Kidney (tissue), 14 donors: Measurements from ENCODE around the gene GSTT2. TPM values are rescaled to one million over a fixed set of nuclear protein-coding genes. Genes with fewer than 3 reads are reported as not detected.

Experiments
- DNase-seq, 5 donors: peaks; one replicate each; pipeline ENCODE4 v3.0.0-alpha.2; 2013 to 2020
- FAIRE-seq: peaks from 2 replicates; lab custom pipeline; 2012; peaks lifted over from hg19 to GRCh38; lab: Jason Lieb, UNC
- H3K27ac ChIP-seq, 2 donors: one replicate each; pipeline ENCODE4 v1.7.0; 2013; ENCODE audit warnings: low read depth in 2 of 2, low read length in 2 of 2, inconsistent platforms in 1 of 2
- H3K27me3 ChIP-seq: one replicate; pipeline ENCODE4 v1.7.1; 2013; ENCODE audit warnings: low read length, inconsistent platforms; ENCODE audit not compliant: control insufficient read depth, insufficient read depth
- H3K36me3 ChIP-seq, 3 donors: one replicate each; pipeline versions ENCODE4 v1.7.0 to v1.7.1; 2013; ENCODE audit warnings: low read length in 3 of 3, control low read depth in 1 of 3, inconsistent platforms in 1 of 3; ENCODE audit not compliant: insufficient read depth in 3 of 3, control insufficient read depth in 2 of 3
- H3K4me1 ChIP-seq, 3 donors: one replicate each; pipeline versions ENCODE4 v1.7.0 to v1.7.1; 2013; ENCODE audit warnings: low read length in 3 of 3, inconsistent platforms in 1 of 3, low read depth in 1 of 3; ENCODE audit not compliant: control insufficient read depth in 2 of 3, insufficient read depth in 2 of 3
- H3K4me3 ChIP-seq, 3 donors: one replicate each; pipeline versions ENCODE4 v1.7.0 to v1.8.1; 2013; ENCODE audit warnings: low read length in 3 of 3, control low read depth in 1 of 3, inconsistent platforms in 1 of 3
- H3K9ac ChIP-seq, 3 donors: one replicate each; pipeline versions ENCODE4 v1.7.0 to v1.7.1; 2013; ENCODE audit warnings: low read length in 3 of 3, control low read depth in 1 of 3, inconsistent platforms in 1 of 3
- H3K9me3 ChIP-seq, 3 donors: one replicate each; pipeline versions ENCODE4 v1.7.0 to v1.7.1; 2013; ENCODE audit warnings: low read length in 3 of 3, control low read depth in 1 of 3, inconsistent platforms in 1 of 3; ENCODE audit not compliant: control insufficient read depth in 2 of 3, insufficient read depth in 1 of 3
- CTCF ChIP-seq: IDR thresholded peaks from 3 replicates; pipeline ENCODE4 v1.5.1; 2012; ENCODE audit warnings: mild to moderate bottlenecking, moderate library complexity, borderline replicate concordance; ENCODE audit not compliant: insufficient read depth; ENCODE audit errors: extremely low read depth
- intact Hi-C: fragments of 100-400 bp; cut with DNase I; formaldehyde crosslinking; loops from one replicate; pipeline ENCODE4 v1.11.1; 2022
- polyA plus RNA-seq: library from polyadenylated mRNA; stranded (reverse); fragments of 350-450 nt; fragmentation: Illumina TruSeq; extraction: RNeasy Lipid Tissue Mini Kit (QIAGEN cat#74804); gene quantifications from one replicate; pipeline ENCODE4 v1.2.3, GENCODE V29; 2014; ENCODE audit warnings: low read depth, low replicate concordance; ENCODE audit not compliant: insufficient read depth
- total RNA-seq: library from RNA; stranded (reverse); fragmentation: NEBNext Ultra II Directional; extraction: Animal tissue kit (Norgen Biotek cat#: 25700); gene quantifications from one replicate; pipeline ENCODE4 v1.2.1, GENCODE V29; 2021
- donor health status: control.
- donor health status: control.
- donor health status: control.
- donor health status: control.
- donor health status: control.
- donor health status: DM: yes; HTN: yes; CAD: no.
- donor health status: Normal renal cell carcinoma (clear cell type).

The GSTT2 gene
- total and polyA plus RNA-seq, 2 donors from 2014 or later = 1.3 to 2.4 TPM

GRCh38 chr22:24011735-24012068 is 31.8 kb downstream of the GSTT2 start:
- peak overlapping the region; percentile 84 to 98 (median 96) for H3K4me3 ChIP-seq
- peaks cover 0 to 5% (median 0%) of the 10 kb centered on the region in 3 donors for H3K4me1 ChIP-seq
- no peak for TF ChIP-seq CTCF
- H3K27ac ChIP-seq = peak overlapping the region; percentile 76
- peak in 3 of 5 donors; percentile 44 to 61 (median 49) for DNase-seq
- FAIRE-seq = no peak
- intact Hi-C loops = no loop called here
- H3K9ac ChIP-seq = peak overlapping the region; percentile 65 to 80 (median 65)
- H3K9me3 ChIP-seq = no peaks in the 10 kb centered on the region
- H3K36me3 ChIP-seq = no peaks in the 10 kb centered on the region
- H3K27me3 ChIP-seq = no peaks in the 10 kb centered on the region

- H3K9ac ChIP-seq = no peak overlapping the region
- no peaks in the 10 kb centered on the region for H3K9me3 ChIP-seq
- intact Hi-C loops = no loop called here
- H3K36me3 ChIP-seq = no peaks in the 10 kb centered on the region
- FAIRE-seq = no peak
- H3K4me1 ChIP-seq = peaks cover 0 to 5% (median 0%) of the 10 kb centered on the region in 3 donors
- no peak for TF ChIP-seq CTCF
- peak overlapping the region in 1 of 3 donors; percentile 5 for H3K4me3 ChIP-seq
- no peak for DNase-seq
- no peaks in the 10 kb centered on the region for H3K27me3 ChIP-seq
- H3K27ac ChIP-seq = no peak overlapping the region
These were observed 36.2 kb downstream of the GSTT2 start for GRCh38 chr22:24016156-24016555.

GRCh38 chr22:24021304-24021703 is 41.4 kb downstream of the GSTT2 start:
- Histone ChIP-seq H3K9me3 (no peaks in the 10 kb centered on the region), H3K27me3 (no peaks in the 10 kb centered on the region), H3K36me3 (no peaks in the 10 kb centered on the region), H3K4me1 (no peaks in the 10 kb centered on the region), H3K4me3 (no peak overlapping the region), H3K27ac (no peak overlapping the region), H3K9ac (no peak overlapping the region)
- intact Hi-C loops = no loop called here
- DNase-seq (no peak), FAIRE-seq (no peak)
- no peak for TF ChIP-seq CTCF

GRCh38 chr22:24023204-24023789 is 43.4 kb downstream of the GSTT2 start:
- no peak for FAIRE-seq
- no peak overlapping the region for H3K27ac ChIP-seq
- TF ChIP-seq CTCF = no peak
- no peaks in the 10 kb centered on the region for H3K9me3 ChIP-seq
- intact Hi-C loops = no loop called here
- H3K27me3 ChIP-seq = no peaks in the 10 kb centered on the region
- peaks cover 0 to 7% (median 2%) of the 10 kb centered on the region in 3 donors for H3K4me1 ChIP-seq
- H3K4me3 ChIP-seq = no peak overlapping the region
- no peaks in the 10 kb centered on the region for H3K36me3 ChIP-seq
- H3K9ac ChIP-seq = no peak overlapping the region
- DNase-seq = no peak
